Body of pancreas (tissue), 4 donors: Measurements from ENCODE around the gene CLK4. TPM values are rescaled to one million over a fixed set of nuclear protein-coding genes. Genes with fewer than 3 reads are reported as not detected.

ENCODE experiments used
- ATAC-seq: fragments of 150-250 bp; one replicate; pipeline ENCODE4 v1.9.1; 2016
- DNase-seq, 4 donors: peaks; one replicate each; pipeline ENCODE4 v3.0.0-alpha.2; 2019
- H3K27ac ChIP-seq, 4 donors: fragments of 200-600 bp; sonication (generic); 1 replicate in 3 of 4; 2 replicates in 1 of 4; pipeline versions ENCODE4 v1.5.1 to v1.6.1; 2016 to 2019; ENCODE audit warnings: mild to moderate bottlenecking in 1 of 4, mixed read lengths in 1 of 4, moderate library complexity in 1 of 4
- H3K27me3 ChIP-seq, 2 donors: fragments of 200-600 bp; sonication (generic); one replicate each; pipeline ENCODE4 v1.6.0; 2016; ENCODE audit warnings: mild to moderate bottlenecking in 1 of 2
- H3K36me3 ChIP-seq, 2 donors: fragments of 200-600 bp; sonication (generic); replicated peaks in 1 of 2; 2 replicates each; pipeline ENCODE4 v1.5.1; 2016; ENCODE audit warnings: low read depth in 2 of 2; ENCODE audit not compliant: insufficient read depth in 1 of 2
- H3K4me1 ChIP-seq: fragments of 200-600 bp; sonication (generic); one replicate; pipeline ENCODE4 v1.6.0; 2016
- H3K4me3 ChIP-seq, 2 donors: fragments of 200-600 bp; sonication (generic); 1 replicate in 1 of 2; 2 replicates in 1 of 2; pipeline ENCODE4 v1.5.1; 2016 to 2019
- H3K9me3 ChIP-seq, 3 donors: fragments of 200-600 bp; sonication (generic); 1 replicate in 2 of 3; 2 replicates in 1 of 3; pipeline ENCODE4 v1.5.1; 2016
- CTCF ChIP-seq, 7 experiments: fragments of 450-650 bp in 4 of 7; fragments of 200-600 bp in 3 of 7; sonication (generic) in 3 of 7; IDR thresholded peaks; one replicate each; pipeline ENCODE4 v1.5.1; 2016 to 2019; ENCODE audit warnings: antibody characterized with exemption in 7 of 7
- POLR2A ChIP-seq, 3 donors: fragments of 450-650 bp; IDR thresholded peaks; one replicate each; pipeline ENCODE4 v1.6.1; 2016; ENCODE audit warnings: antibody characterized with exemption in 3 of 3, mild to moderate bottlenecking in 2 of 3
- WGBS, 2 donors: methylation state at CpG; one replicate each; pipeline ENCODE4 v1.1.5; 2017; 5-methylcytosine and 5-hydroxymethylcytosine counted together
- intact Hi-C: fragments of 100-400 bp; cut with DNase I; formaldehyde crosslinking; loops from one replicate; pipeline ENCODE4 v1.15.1; 2023
- total RNA-seq, 2 donors: library from RNA; depleted of rRNA; stranded (reverse); fragments of >200 nt; gene quantifications; one replicate each; pipeline ENCODE4 v1.1.0, GENCODE V29; 2016

Gene CLK4
- total RNA-seq, 2 donors from 2014 or later, result 46.5 to 49.0 TPM

DNA sequence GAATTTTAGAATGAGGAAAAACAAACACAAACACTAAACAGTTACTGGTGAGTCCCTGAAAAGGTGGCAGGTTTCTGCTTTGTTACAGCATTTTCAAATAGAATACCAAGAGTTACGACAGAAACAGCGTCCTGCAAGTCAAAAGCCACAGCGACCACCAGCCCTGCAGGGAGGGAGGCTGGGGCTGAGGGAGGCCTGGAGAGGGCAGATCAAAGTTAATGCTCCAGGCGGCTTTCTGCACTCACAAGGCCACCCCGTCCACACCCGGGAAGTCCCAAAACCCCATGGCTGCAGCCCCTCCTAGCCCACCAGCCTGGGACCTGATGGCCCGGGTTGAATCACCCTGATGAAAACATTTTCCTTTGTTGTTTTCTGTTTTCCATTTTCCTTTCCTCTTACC lies 65.9 kb downstream of the CLK4 start:
- TF ChIP-seq POLR2A (IDR thresholded peaks at IDR 0.05) (no peak), CTCF (IDR thresholded peaks at IDR 0.05) (no peak)
- DNase-seq, result no peak
- no peak overlapping the region for H3K4me3 ChIP-seq
- no peaks in the 10 kb centered on the region for H3K9me3 ChIP-seq
- H3K4me1 ChIP-seq, result no peaks in the 10 kb centered on the region
- ATAC-seq, result no peak
- intact Hi-C loops, result no loop called here
- no peaks in the 10 kb centered on the region for H3K27me3 ChIP-seq
- WGBS, 2 donors, result 46 to 75% methylated on average over 7 of the region's 7 CpGs
- no peaks in the 10 kb centered on the region for H3K36me3 ChIP-seq
- no peak overlapping the region for H3K27ac ChIP-seq

- no peak for ATAC-seq
- intact Hi-C loops, result no loop called here
- no peaks in the 10 kb centered on the region for H3K27me3 ChIP-seq
- TF ChIP-seq POLR2A (IDR thresholded peaks at IDR 0.05), result no peak
- no peak for TF ChIP-seq CTCF (IDR thresholded peaks at IDR 0.05)
- no peak overlapping the region for H3K4me3 ChIP-seq
- no peaks in the 10 kb centered on the region for H3K4me1 ChIP-seq
- H3K27ac ChIP-seq, result no peak overlapping the region
- no peaks in the 10 kb centered on the region for H3K36me3 ChIP-seq
- no peaks in the 10 kb centered on the region for H3K9me3 ChIP-seq
- WGBS, 2 donors, result 70 to 82% methylated on average over 10 to 11 of the region's 11 CpGs
- no peak for DNase-seq
Measured at GRCh38 chr5:178557416-178557815, 69.4 kb downstream of the CLK4 start.

- 53 to 66% methylated on average over 8 to 14 of the region's 14 CpGs for WGBS, 2 donors
- intact Hi-C loops, result no loop called here
Measured at GRCh38 chr5:178555771-178556211, 71.1 kb downstream of the CLK4 start.

GRCh38 chr5:178555005-178555404 lies 71.8 kb downstream of the CLK4 start:
- DNase-seq (no peak), ATAC-seq (no peak)
- no peaks in the 10 kb centered on the region for H3K36me3 ChIP-seq
- no peaks in the 10 kb centered on the region for H3K4me1 ChIP-seq
- WGBS, 2 donors, result 76 to 77% methylated on average over 5 to 7 of the region's 7 CpGs
- no peak overlapping the region for H3K4me3 ChIP-seq
- H3K9me3 ChIP-seq, result no peaks in the 10 kb centered on the region
- TF ChIP-seq POLR2A (IDR thresholded peaks at IDR 0.05) (no peak), CTCF (IDR thresholded peaks at IDR 0.05) (no peak)
- H3K27ac ChIP-seq, result no peak overlapping the region
- H3K27me3 ChIP-seq, result no peaks in the 10 kb centered on the region
- intact Hi-C loops, result no loop called here

More at GRCh38 chr5:178555771-178556211, 71.1 kb downstream of the CLK4 start:
- Histone ChIP-seq H3K4me3 (no peak overlapping the region), H3K27ac (no peak overlapping the region), H3K4me1 (no peaks in the 10 kb centered on the region), H3K27me3 (no peaks in the 10 kb centered on the region), H3K36me3 (no peaks in the 10 kb centered on the region), H3K9me3 (no peaks in the 10 kb centered on the region)
- ATAC-seq (no peak), DNase-seq (no peak)
- no peak for TF ChIP-seq CTCF (IDR thresholded peaks at IDR 0.05)
- no peak for TF ChIP-seq POLR2A (IDR thresholded peaks at IDR 0.05)

DNA sequence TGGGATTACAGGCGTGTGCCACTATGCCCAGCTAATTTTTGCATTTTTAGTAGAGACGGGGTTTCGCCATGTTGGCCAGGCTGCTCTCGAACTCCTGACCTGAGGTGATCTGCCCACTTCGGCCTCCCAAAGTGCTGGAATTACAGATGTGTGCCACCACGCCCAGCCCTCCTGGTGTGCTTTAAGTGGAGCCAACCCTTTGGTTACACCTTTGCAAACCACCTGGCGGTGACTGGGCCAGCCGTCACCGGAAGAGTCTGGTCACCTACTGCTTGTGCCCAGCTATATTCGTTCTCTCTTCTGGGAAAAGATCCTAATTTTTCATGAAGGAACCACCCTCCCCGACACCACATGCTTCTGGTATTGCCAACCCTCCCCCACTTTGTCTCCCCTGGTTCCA lies 72.5 kb downstream of the CLK4 start:
- Histone ChIP-seq H3K36me3 (no peaks in the 10 kb centered on the region), H3K27me3 (no peaks in the 10 kb centered on the region), H3K4me3 (no peak overlapping the region), H3K27ac (no peak overlapping the region), H3K4me1 (no peaks in the 10 kb centered on the region), H3K9me3 (no peaks in the 10 kb centered on the region)
- no peak for DNase-seq
- TF ChIP-seq POLR2A (IDR thresholded peaks at IDR 0.05), result no peak
- TF ChIP-seq CTCF (IDR thresholded peaks at IDR 0.05), result no peak
- 71 to 80% methylated on average over 11 of the region's 11 CpGs for WGBS, 2 donors
- intact Hi-C loops, result loop anchor here (5.0 kb wide), 1 partner anchor 272 kb away; no protein-coding TSS in a partner anchor
- ATAC-seq, result no peak
